ENCODE measurements around the gene NTMT2.

GRCh38 chr1:170209125-170209524, 63.4 kb downstream of the NTMT2 start:
- TF ChIP-seq CTCF (IDR thresholded peaks at IDR 0.05; ENCODE audit: insufficient read depth, low read depth, low read length) (no peak), EZH2 (IDR thresholded peaks at IDR 0.05; ENCODE audit: insufficient read depth, low read length) (no peak)
